Body of pancreas (tissue), 4 donors: ENCODE results near the gene MAPK9. TPM values are rescaled to one million over a fixed set of nuclear protein-coding genes. Genes with fewer than 3 reads are reported as not detected.

Experiments used
- ATAC-seq: fragments of 150-250 bp; one replicate; pipeline ENCODE4 v1.9.1; 2016
- DNase-seq, 4 donors: peaks; one replicate each; pipeline ENCODE4 v3.0.0-alpha.2; 2019
- H3K27ac ChIP-seq, 4 donors: fragments of 200-600 bp; sonication (generic); 1 replicate in 3 of 4; 2 replicates in 1 of 4; pipeline versions ENCODE4 v1.5.1 to v1.6.1; 2016 to 2019; ENCODE audit warnings: mild to moderate bottlenecking in 1 of 4, mixed read lengths in 1 of 4, moderate library complexity in 1 of 4
- H3K27me3 ChIP-seq, 2 donors: fragments of 200-600 bp; sonication (generic); one replicate each; pipeline ENCODE4 v1.6.0; 2016; ENCODE audit warnings: mild to moderate bottlenecking in 1 of 2
- H3K36me3 ChIP-seq, 2 donors: fragments of 200-600 bp; sonication (generic); replicated peaks in 1 of 2; 2 replicates each; pipeline ENCODE4 v1.5.1; 2016; ENCODE audit warnings: low read depth in 2 of 2; ENCODE audit not compliant: insufficient read depth in 1 of 2
- H3K4me1 ChIP-seq: fragments of 200-600 bp; sonication (generic); one replicate; pipeline ENCODE4 v1.6.0; 2016
- H3K4me3 ChIP-seq, 2 donors: fragments of 200-600 bp; sonication (generic); 1 replicate in 1 of 2; 2 replicates in 1 of 2; pipeline ENCODE4 v1.5.1; 2016 to 2019
- H3K9me3 ChIP-seq, 3 donors: fragments of 200-600 bp; sonication (generic); 1 replicate in 2 of 3; 2 replicates in 1 of 3; pipeline ENCODE4 v1.5.1; 2016
- CTCF ChIP-seq, 7 experiments: fragments of 450-650 bp in 4 of 7; fragments of 200-600 bp in 3 of 7; sonication (generic) in 3 of 7; IDR thresholded peaks; one replicate each; pipeline ENCODE4 v1.5.1; 2016 to 2019; ENCODE audit warnings: antibody characterized with exemption in 7 of 7
- POLR2A ChIP-seq, 3 donors: fragments of 450-650 bp; IDR thresholded peaks; one replicate each; pipeline ENCODE4 v1.6.1; 2016; ENCODE audit warnings: antibody characterized with exemption in 3 of 3, mild to moderate bottlenecking in 2 of 3
- whole genome bisulfite sequencing, 2 donors: methylation state at CpG; one replicate each; pipeline ENCODE4 v1.1.5; 2017; 5-methylcytosine and 5-hydroxymethylcytosine counted together
- intact Hi-C: fragments of 100-400 bp; cut with DNase I; formaldehyde crosslinking; loops from one replicate; pipeline ENCODE4 v1.15.1; 2023
- total RNA-seq, 2 donors: library from RNA; depleted of rRNA; stranded (reverse); fragments of >200 nt; gene quantifications; one replicate each; pipeline ENCODE4 v1.1.0, GENCODE V29; 2016

MAPK9 gene
- total RNA-seq, 2 donors from 2014 or later: 20.4 to 33.2 TPM

- H3K36me3 ChIP-seq: peaks cover 19 to 21% of the 10 kb centered on the region in 2 donors
- no peak overlapping the region for H3K27ac ChIP-seq
- TF ChIP-seq CTCF (IDR thresholded peaks at IDR 0.05) (no peak), POLR2A (IDR thresholded peaks at IDR 0.05) (no peak)
- H3K27me3 ChIP-seq: no peaks in the 10 kb centered on the region
- H3K4me3 ChIP-seq: no peak overlapping the region
- 80 to 81% methylated on average over 7 of the region's 7 CpGs for WGBS, 2 donors
- H3K9me3 ChIP-seq: peaks cover 0 to 49% (median 0%) of the 10 kb centered on the region in 3 donors
- DNase-seq: no peak
- ATAC-seq: no peak
- H3K4me1 ChIP-seq: no peaks in the 10 kb centered on the region
- intact Hi-C loops: no loop called here
These were observed 20.7 kb downstream of the MAPK9 start for GRCh38 chr5:180271221-180271620.

GRCh38 chr5:180259260-180259611 lies 32.6 kb downstream of the MAPK9 start:
- no peaks in the 10 kb centered on the region for H3K4me1 ChIP-seq
- H3K4me3 ChIP-seq: no peak overlapping the region
- WGBS, 2 donors: 59 to 72% methylated on average over 3 of the region's 3 CpGs
- H3K27ac ChIP-seq: no peak overlapping the region
- H3K9me3 ChIP-seq: peaks cover 0 to 93% (median 5%) of the 10 kb centered on the region in 3 donors
- H3K27me3 ChIP-seq: no peaks in the 10 kb centered on the region
- TF ChIP-seq POLR2A (IDR thresholded peaks at IDR 0.05) (no peak), CTCF (IDR thresholded peaks at IDR 0.05) (no peak)
- intact Hi-C loops: no loop called here
- H3K36me3 ChIP-seq: peaks cover 56 to 59% of the 10 kb centered on the region in 2 donors
- DNase-seq (no peak), ATAC-seq (no peak)

DNA sequence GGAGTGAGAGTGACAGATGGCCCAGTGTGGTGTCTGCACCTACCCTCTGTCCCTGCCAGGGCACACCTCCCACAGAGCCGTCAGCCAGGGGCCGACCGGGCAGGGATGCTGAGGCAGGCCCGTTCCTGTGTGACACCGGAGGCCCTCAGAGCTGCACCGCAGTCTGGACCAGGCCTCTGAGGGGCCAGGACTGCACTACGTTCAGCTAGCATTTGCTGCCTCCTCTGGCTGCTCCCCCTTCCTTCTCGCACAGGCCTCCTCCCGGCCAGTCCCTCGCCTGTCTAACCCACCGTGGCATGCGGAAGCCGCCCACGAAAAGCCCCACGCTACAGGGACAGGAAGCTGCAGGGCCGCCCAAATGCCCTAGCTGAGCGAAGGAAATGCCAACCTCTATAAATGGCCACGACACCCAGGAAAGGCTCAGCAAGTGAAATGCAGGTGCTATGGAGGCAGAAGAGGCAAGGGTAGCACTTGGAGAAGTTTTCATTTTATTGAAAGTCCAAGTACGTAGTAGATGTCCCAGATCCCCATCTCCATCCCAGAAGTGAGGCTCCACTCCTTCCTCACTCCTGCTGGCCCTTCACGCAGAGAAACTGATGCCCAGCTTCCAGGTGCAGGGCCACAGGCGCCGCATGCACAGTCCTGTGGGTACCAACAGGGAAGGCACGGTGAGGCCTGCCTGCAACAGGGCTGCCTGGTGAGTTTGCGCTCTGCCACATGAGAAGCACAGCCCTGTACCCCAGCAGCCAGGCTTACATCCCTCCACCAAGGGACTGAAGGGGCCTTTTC lies 38.7 kb downstream of the MAPK9 start:
- H3K4me3 ChIP-seq: no peak overlapping the region
- WGBS, 2 donors: 94 to 97% methylated on average over 24 of the region's 24 CpGs
- ATAC-seq (no peak), DNase-seq (no peak)
- no peak for TF ChIP-seq POLR2A (IDR thresholded peaks at IDR 0.05)
- TF ChIP-seq CTCF (IDR thresholded peaks at IDR 0.05): no peak
- H3K4me1 ChIP-seq: no peaks in the 10 kb centered on the region
- no peaks in the 10 kb centered on the region for H3K27me3 ChIP-seq
- H3K36me3 ChIP-seq: peaks cover 27 to 46% of the 10 kb centered on the region in 2 donors
- intact Hi-C loops: no loop called here
- no peak overlapping the region for H3K27ac ChIP-seq
- peaks cover 0 to 84% (median 7%) of the 10 kb centered on the region in 3 donors for H3K9me3 ChIP-seq

- H3K27ac ChIP-seq: no peak overlapping the region
- peaks cover 29 to 44% of the 10 kb centered on the region in 2 donors for H3K36me3 ChIP-seq
- ATAC-seq: no peak
- WGBS, 2 donors: 96% methylated on average over 7 of the region's 7 CpGs; no CpG with 5 or more reads in 1 of the 2 donors
- TF ChIP-seq POLR2A (IDR thresholded peaks at IDR 0.05) (no peak), CTCF (IDR thresholded peaks at IDR 0.05) (no peak)
- no peaks in the 10 kb centered on the region for H3K4me1 ChIP-seq
- intact Hi-C loops: no loop called here
- peaks cover 0 to 70% (median 7%) of the 10 kb centered on the region in 3 donors for H3K9me3 ChIP-seq
- no peak for DNase-seq
- H3K4me3 ChIP-seq: no peak overlapping the region
- no peaks in the 10 kb centered on the region for H3K27me3 ChIP-seq
These were observed 40.0 kb downstream of the MAPK9 start for GRCh38 chr5:180251887-180252286.

DNA sequence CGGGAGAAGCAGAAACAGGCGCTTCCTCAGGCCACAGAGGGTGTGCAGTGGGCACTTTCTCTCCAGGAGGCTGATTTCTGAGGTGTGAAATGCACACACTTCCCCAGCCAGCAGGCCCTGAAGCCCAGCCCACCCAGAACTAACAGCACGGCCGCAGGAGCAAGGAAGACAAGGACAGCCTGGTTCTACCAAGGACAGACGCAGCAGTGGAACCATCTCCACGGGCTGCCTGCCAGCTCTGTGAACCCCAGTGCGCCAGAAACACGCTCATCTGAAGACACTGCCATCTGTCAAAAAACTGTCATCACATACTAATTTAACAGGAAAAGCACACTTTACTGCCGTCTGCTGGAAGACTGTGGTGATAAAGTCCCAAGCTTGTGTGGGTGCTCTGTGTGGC lies 40.7 kb downstream of the MAPK9 start:
- TF ChIP-seq POLR2A (IDR thresholded peaks at IDR 0.05) (no peak), CTCF (IDR thresholded peaks at IDR 0.05) (no peak)
- H3K27ac ChIP-seq: no peak overlapping the region
- intact Hi-C loops: no loop called here
- H3K4me1 ChIP-seq: no peaks in the 10 kb centered on the region
- no peak for ATAC-seq
- peaks cover 0 to 63% (median 3%) of the 10 kb centered on the region in 3 donors for H3K9me3 ChIP-seq
- no peaks in the 10 kb centered on the region for H3K27me3 ChIP-seq
- WGBS, 2 donors: 91 to 92% methylated on average over 6 to 9 of the region's 9 CpGs
- peaks cover 24 to 39% of the 10 kb centered on the region in 2 donors for H3K36me3 ChIP-seq
- no peak for DNase-seq
- H3K4me3 ChIP-seq: no peak overlapping the region
